Measurements from ENCODE around the gene CABP4.
A peak's percentile ranks its signal among the peaks of the same experiment; 100 is the strongest.

- TF ChIP-seq CTCF (IDR thresholded peaks at IDR 0.05; ENCODE audit: insufficient read depth, low read length) (no peak), POLR2AphosphoS5 (IDR thresholded peaks at IDR 0.05; ENCODE audit: low read depth) (peak; percentile 15), REST (IDR thresholded peaks at IDR 0.05; ENCODE audit: insufficient replicate concordance, low read depth) (no peak)
These were observed 22.4 kb upstream of the CABP4 start for GRCh38 chr11:67432655-67433349.

Data from HL-60 (cell line).